Astrocyte of the spinal cord (primary cell): ENCODE measurements around the gene PIGH.
"Not testable (repeated sequence)": the region's sequence is repeated elsewhere in the genome, so short reads cannot be mapped to it uniquely, and the experiment has no call there.

Experiments
- DNase-seq: peaks from one replicate; pipeline ENCODE4 v3.0.0; 2011; ENCODE audit warnings: low read depth, low spot score
- H3K4me3 ChIP-seq: 2 replicates; pipeline ENCODE4 v1.5.1; 2011; ENCODE audit warnings: low read depth, mild to moderate bottlenecking, low read length, moderate library complexity
- in situ Hi-C: cut with HindIII; loops from 2 replicates; pipeline ENCODE4 v1.10.0; 2017; ENCODE audit warnings: low sequenced_read_pairs
- TF ChIP-seq, protein P1 (sequence below): IDR thresholded peaks from 2 replicates; pipeline ENCODE4 v1.5.1; 2012; ENCODE audit warnings: low read depth, mild to moderate bottlenecking, low read length, inconsistent platforms

Gene PIGH

GRCh38 chr14:67610491-67610890, 10.4 kb upstream of the PIGH start:
- no peak for DNase-seq

DNA sequence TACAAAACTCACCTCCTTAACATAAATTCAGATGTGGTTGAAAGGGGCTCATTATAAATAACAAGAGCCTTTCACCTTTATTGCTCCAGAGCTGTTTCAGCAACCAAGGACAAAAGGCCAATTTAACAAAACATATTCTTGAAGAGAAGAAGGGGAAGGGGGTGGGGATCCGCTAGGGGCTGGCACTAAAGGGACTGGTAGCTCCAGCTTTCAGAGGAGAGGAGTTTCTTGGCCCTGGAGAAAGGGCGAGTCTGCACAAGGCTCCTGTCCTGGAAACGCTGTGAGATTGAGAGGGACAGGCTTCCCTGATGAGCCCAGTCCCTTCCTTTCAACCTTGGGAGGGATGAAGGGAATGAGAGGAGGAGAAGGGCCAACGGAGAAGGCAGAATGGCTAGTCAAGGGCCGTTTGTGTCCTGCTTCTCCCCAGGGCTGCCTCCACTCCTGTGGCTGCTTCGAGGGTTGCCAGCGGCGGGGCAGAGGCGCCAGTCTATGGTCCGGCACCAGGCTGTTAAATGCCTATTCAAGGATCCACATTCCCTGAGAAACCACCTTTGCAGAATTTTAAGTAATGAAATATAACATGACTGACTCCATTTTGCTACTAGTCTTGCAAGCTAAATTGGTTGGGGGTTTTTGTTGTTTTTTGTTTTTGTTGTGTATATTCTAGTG, 9.7 kb upstream of the PIGH start:
- TF ChIP-seq, protein P1, sequence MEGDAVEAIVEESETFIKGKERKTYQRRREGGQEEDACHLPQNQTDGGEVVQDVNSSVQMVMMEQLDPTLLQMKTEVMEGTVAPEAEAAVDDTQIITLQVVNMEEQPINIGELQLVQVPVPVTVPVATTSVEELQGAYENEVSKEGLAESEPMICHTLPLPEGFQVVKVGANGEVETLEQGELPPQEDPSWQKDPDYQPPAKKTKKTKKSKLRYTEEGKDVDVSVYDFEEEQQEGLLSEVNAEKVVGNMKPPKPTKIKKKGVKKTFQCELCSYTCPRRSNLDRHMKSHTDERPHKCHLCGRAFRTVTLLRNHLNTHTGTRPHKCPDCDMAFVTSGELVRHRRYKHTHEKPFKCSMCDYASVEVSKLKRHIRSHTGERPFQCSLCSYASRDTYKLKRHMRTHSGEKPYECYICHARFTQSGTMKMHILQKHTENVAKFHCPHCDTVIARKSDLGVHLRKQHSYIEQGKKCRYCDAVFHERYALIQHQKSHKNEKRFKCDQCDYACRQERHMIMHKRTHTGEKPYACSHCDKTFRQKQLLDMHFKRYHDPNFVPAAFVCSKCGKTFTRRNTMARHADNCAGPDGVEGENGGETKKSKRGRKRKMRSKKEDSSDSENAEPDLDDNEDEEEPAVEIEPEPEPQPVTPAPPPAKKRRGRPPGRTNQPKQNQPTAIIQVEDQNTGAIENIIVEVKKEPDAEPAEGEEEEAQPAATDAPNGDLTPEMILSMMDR, result no peak

More at GRCh38 chr14:67610491-67610890, 10.4 kb upstream of the PIGH start:
- TF ChIP-seq, protein P1, result no peak
- in situ Hi-C loops, result no loop called here
- no peak overlapping the region for H3K4me3 ChIP-seq

DNA sequence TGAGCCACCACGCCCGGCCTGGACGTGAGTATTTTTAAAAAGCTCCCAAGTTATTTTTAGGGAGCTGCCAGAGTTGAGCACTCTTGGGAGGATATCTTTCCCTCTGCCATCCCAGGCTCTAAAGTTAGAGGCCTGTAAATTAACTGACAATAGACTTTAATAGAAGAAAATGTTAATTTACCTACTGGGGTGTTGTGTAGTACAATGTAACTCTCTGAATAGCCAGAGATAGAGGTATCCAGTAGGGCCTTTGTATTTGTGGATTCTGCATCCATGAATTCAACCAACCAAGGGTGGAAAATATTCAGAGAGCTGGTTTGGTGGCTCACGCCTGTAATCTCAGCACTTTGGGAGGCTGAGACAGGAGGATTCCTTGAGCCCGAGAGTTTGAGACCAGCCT, 7.6 kb upstream of the PIGH start:
- in situ Hi-C loops, result no loop called here
- H3K4me3 ChIP-seq, result no peak overlapping the region
- TF ChIP-seq, protein P1, result no peak
- DNase-seq, result no peak

More for the DNA sequence above, 9.7 kb upstream of the PIGH start:
- DNase-seq, result no peak
- in situ Hi-C loops, result no loop called here
- H3K4me3 ChIP-seq, result no peak overlapping the region

DNA sequence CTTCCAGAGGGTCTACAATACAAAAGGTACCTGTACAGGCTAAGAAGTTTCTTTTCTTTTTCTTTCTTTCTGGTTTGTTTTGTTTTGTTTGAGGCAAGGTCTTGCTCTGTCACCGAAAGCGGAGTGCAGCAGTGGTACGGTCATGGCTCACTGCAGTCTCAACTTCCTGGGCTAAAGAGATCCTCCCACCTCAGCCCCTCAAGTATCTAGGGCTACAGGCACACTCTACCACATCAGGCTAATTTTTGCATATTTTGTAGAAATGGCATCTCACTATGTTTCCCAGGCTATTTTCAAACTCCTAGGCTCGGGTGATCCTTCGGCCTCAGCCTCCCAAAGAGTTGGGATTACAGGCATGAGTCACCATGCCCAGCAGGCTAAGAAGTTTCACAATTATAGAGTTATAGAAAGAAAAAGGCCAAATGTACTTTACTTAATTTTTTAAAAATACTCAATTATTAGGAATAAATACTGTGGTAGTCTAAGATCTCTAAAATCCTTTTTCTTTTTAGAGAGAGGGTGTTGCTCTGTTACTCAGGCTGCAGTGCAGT, 3.0 kb upstream of the PIGH start:
- in situ Hi-C loops, result no loop called here
- TF ChIP-seq, protein P1, result no peak
- H3K4me3 ChIP-seq, result no peak overlapping the region
- no peak for DNase-seq

DNA sequence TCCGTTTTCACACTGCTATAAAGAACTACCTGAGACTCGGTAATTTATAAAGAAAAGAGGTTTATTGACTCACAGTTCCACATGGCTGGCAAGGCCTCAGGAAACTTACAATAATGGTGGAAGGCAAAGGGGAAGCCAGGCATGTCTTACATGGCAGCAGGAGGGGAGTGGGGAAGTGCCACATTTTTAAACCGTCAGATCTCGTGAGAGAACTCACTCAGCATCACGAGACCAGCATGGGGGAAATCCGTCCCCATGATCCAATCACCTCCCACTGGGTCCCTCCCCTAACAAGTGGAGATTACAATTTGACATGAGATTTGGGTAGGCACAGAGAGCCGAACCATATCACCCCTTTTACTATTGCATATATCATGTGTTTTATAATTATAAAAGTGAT, 2.0 kb upstream of the PIGH start:
- no peak overlapping the region for H3K4me3 ChIP-seq
- in situ Hi-C loops, result no loop called here
- TF ChIP-seq, protein P1, result no peak
- no peak for DNase-seq

- peak overlapping the region; percentile 95 for H3K4me3 ChIP-seq
- DNase-seq, in situ Hi-C loops: not testable (repeated sequence)
Observed at GRCh38 chr14:67600562-67600974, 500 bp upstream of the PIGH start.

- DNase-seq, result no peak
- in situ Hi-C loops, result no loop called here
- H3K4me3 ChIP-seq, result no peak overlapping the region
- TF ChIP-seq, protein P1, result no peak
Observed at GRCh38 chr14:67595392-67595791, 4.7 kb downstream of the PIGH start.

DNA sequence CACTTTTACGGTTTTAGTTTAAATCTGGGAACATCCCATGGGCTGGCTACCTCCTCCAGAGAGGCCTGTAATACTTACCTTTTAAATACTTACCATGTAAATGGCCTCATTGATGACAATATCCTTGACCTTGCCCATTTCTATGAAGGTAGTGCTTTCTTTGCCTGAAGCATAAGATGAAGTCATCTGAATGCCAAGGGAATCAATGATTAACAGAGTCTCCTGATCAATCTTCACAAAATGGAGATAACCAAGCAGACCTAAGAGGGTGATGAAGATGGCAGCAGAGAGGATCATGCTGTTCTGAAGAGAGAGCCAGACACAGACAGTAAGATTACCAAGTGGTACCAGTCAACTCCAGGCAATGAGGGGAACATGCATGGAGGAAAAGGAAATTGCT, 6.4 kb downstream of the PIGH start:
- DNase-seq, in situ Hi-C loops, H3K4me3 ChIP-seq: not testable (repeated sequence)
